Bronchial epithelial cell (primary cell): Measurements from ENCODE around the gene CRK. TPM values are rescaled to one million over a fixed set of nuclear protein-coding genes. Genes with fewer than 3 reads are reported as not detected.
A peak's percentile ranks its signal among the peaks of the same experiment; 100 is the strongest.

Experiments used
- DNase-seq: peaks from one replicate; pipeline ENCODE4 v3.0.0-alpha.2; 2010; ENCODE audit warnings: low read depth
- FAIRE-seq: peaks from 2 replicates; lab custom pipeline; 2011; peaks lifted over from hg19 to GRCh38; lab: Jason Lieb, UNC
- H3K27me3 ChIP-seq: 2 replicates; pipeline ENCODE4 v1.5.1; 2011; ENCODE audit warnings: low read length; ENCODE audit not compliant: control insufficient read depth, insufficient read depth
- H3K36me3 ChIP-seq: 2 replicates; pipeline ENCODE4 v1.5.1; 2011; ENCODE audit warnings: low read length; ENCODE audit not compliant: control insufficient read depth, insufficient read depth
- H3K4me3 ChIP-seq: 2 replicates; pipeline ENCODE4 v1.5.1; 2011; ENCODE audit warnings: mild to moderate bottlenecking, low read depth, low read length, control low read depth
- CTCF ChIP-seq: IDR thresholded peaks from 2 replicates; pipeline ENCODE4 v1.5.1; 2011; ENCODE audit warnings: mild to moderate bottlenecking, moderate library complexity, low read length, control low read depth, inconsistent platforms; ENCODE audit not compliant: insufficient read depth, severe bottlenecking
- total RNA-seq: library from RNA; depleted of rRNA; stranded (reverse); fragments of >200 nt; gene quantifications from 2 replicates; pipeline ENCODE4 v1.2.1, GENCODE V29; 2014

Gene CRK
- total RNA-seq, 1 donor from 2014 or later: 152 TPM

- Histone ChIP-seq H3K4me3 (no peak overlapping the region), H3K27me3 (no peaks in the 10 kb centered on the region), H3K36me3 (no peaks in the 10 kb centered on the region)
- FAIRE-seq: no peak
- TF ChIP-seq CTCF: no peak
- DNase-seq: peak; percentile 60
These were observed 42.7 kb downstream of the CRK start for GRCh38 chr17:1413281-1413791.

- no peak for DNase-seq
- no peaks in the 10 kb centered on the region for H3K27me3 ChIP-seq
- TF ChIP-seq CTCF: no peak
- FAIRE-seq: no peak
- H3K4me3 ChIP-seq: no peak overlapping the region
- H3K36me3 ChIP-seq: no peaks in the 10 kb centered on the region
These were observed 43.6 kb downstream of the CRK start for GRCh38 chr17:1412185-1413110.

- Histone ChIP-seq H3K4me3 (no peak overlapping the region), H3K27me3 (peaks cover 2% of the 10 kb centered on the region), H3K36me3 (no peaks in the 10 kb centered on the region)
- no peak for DNase-seq
- no peak for FAIRE-seq
- TF ChIP-seq CTCF: no peak
These were observed 53.8 kb downstream of the CRK start for GRCh38 chr17:1402262-1402586.

- DNase-seq: peak; percentile 82
- no peak for FAIRE-seq
- no peaks in the 10 kb centered on the region for H3K27me3 ChIP-seq
- no peak for TF ChIP-seq CTCF
- peak within 1 kb of the TSS; percentile 51 for H3K4me3 ChIP-seq
- no peaks in the 10 kb centered on the region for H3K36me3 ChIP-seq
These were observed 56.1 kb downstream of the CRK start, which contains the start of gene YWHAE for GRCh38 chr17:1399679-1400512. TSS of gene YWHAE (minus strand) at chr17:1400222. CDS start at chr17:1400110, 112 bp downstream.

GRCh38 chr17:1398931-1399678 lies 56.9 kb downstream of the CRK start:
- Histone ChIP-seq H3K36me3 (no peaks in the 10 kb centered on the region), H3K4me3 (peak overlapping the region; percentile 51), H3K27me3 (no peaks in the 10 kb centered on the region)
- DNase-seq (no peak), FAIRE-seq (no peak)
- TF ChIP-seq CTCF: no peak
